NCI-H2081 (cell line): Measurements from ENCODE around the gene POU4F1.

ENCODE experiments used
- DNase-seq, 2 experiments: peaks; one replicate each; lab custom pipeline; 2025; lab: John Stamatoyannopoulos, UW

Gene POU4F1

DNA sequence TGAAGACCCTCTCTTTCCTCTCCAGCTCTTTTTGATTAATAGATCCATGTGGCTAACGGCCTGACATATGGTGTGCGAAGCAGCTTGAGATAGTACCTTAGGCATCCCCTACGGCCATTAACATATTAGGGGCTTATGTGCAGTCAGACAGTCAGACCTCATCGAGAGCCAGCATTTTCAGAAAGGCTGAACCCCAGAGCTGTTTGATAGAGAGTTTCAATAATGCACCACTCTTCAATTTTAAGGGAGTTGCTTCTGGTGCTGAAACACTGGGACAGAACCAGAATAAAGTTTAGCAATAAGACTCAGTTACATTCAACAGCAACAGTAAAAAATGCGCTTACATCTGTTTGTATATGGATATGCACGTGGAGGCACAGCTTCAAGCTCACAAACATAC, 10.8 kb downstream of the POU4F1 start:
- no peak for DNase-seq

DNA sequence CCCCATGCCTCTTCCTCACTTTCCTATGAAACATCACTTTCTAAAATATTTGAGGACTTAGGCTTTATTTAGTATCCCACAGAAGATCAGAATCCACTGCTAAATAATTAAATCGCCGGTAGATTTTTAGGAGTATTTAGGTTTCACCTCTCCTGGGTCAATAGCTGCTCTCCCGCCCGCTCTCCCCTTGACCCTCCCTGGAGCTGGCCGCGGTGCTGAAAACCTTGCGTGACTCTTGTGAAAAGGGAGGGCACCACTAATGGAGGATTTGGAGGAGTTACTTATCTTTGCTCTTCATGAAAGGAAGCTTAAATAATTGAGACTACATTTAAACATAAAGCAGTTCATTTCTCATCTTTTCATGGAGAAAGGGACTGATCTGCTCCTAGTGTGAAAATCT, 14.1 kb downstream of the POU4F1 start:
- DNase-seq = no peak

DNA sequence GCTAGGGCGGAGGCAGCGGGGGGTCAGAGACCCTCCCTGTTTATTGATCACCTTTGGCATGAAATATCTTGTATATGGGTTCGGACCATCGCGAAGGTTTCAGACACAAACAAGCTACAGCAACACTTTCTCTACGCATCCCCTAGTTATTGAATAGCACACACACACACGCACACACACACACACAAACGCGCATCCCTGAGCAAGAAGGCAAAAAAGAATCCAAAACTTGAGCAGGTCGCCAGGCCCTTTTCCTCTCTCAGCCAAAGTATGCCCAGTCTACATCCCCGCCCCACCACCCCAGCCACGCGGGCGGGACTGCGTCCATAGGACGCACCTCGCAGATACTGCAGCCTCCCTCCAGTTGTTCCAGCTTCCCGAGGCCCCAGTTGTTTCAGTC, 16.0 kb downstream of the POU4F1 start:
- DNase-seq = no peak

DNA sequence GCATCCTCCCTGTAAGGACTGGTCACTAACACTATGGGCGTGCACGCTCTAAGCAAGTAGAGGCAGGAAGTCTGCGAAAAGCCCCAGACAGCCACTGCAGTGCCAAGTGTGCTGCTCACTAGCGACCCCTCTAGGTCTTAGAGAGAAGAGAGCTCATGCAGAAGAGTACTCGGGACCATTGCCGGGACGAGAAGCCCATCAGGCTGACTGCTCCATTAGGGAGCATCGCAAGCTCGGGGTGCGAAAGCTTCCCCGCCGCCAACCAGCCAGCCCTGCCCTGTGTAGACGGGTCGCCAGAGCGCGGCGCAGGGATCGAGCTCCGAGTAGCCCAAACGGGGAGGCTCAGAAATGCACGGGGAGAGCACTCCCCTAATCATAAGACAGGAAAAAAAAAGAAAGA, 16.6 kb downstream of the POU4F1 start:
- no peak for DNase-seq

DNA sequence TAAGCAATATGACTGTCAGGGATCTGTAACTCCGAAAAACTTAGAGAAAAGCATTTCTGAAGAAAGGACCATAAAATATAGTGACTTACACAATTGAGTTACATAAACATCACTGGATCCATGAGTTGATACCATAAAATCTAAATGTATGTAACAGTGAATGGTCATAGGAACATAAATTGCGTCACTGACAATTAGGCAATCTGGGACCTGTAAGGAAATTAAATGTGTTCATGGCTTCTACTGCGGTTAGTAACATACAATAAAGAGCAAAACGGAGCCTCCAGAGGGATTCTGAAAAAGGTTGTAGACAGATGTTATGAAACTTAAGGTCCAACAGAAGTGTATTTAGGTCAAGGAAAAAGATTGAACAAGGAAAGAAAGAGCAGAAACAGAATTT, 27.1 kb downstream of the POU4F1 start:
- DNase-seq = no peak

DNA sequence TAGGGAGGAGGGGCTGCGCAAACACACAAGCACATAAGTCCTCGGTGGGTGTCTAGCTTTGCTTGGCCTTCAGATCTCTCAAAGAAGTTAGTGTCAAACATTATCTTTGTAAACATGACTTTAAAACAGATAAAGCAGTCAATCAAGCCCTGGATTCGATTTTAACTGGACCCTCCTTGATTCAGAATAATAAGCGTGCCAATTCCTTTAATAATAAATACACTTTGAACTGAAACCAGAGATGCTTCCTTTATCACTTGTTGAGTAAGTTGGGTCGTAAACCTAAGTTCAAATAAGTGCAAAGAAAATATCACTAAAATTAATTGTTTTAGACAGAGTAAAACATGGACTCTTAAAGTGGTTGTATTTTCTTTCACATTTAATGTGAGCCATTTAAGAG, 30.9 kb downstream of the POU4F1 start:
- DNase-seq = no peak

DNA sequence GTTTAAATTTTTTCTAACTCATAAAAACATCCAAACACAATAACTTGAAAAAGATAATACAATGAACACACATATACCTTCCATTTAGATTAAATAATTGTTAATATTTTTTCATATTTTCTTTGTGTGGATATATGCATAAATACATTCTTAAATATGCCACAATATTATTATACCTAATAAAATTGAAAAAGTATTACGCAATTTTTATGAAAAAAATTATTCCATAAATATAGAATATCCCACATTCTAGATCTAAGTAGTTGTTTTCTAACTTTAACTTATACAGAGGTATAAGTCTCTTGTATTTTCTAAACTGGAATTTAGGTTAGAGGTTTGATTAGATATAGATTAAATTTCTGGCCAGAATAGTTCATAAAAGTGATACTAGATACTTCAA, 34.3 kb downstream of the POU4F1 start:
- no peak for DNase-seq

DNA sequence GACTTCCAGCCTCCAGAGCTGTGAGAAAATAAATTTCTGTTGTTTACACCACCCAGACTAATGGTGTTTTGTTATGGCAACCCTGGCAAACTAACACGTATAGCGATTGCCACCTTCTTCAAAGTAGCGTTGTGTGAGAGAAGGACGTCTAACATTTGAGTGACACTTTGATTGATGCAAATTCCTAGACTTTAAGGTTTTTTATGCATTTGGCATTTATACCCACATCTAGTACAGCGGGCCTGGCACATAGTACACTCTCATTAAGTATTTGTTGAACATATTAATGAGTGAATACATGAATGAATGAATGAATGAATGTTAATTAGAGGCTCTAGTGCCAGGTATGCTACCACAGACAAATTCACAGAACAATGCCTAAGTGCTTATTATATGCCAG, 36.7 kb downstream of the POU4F1 start:
- no peak for DNase-seq

DNA sequence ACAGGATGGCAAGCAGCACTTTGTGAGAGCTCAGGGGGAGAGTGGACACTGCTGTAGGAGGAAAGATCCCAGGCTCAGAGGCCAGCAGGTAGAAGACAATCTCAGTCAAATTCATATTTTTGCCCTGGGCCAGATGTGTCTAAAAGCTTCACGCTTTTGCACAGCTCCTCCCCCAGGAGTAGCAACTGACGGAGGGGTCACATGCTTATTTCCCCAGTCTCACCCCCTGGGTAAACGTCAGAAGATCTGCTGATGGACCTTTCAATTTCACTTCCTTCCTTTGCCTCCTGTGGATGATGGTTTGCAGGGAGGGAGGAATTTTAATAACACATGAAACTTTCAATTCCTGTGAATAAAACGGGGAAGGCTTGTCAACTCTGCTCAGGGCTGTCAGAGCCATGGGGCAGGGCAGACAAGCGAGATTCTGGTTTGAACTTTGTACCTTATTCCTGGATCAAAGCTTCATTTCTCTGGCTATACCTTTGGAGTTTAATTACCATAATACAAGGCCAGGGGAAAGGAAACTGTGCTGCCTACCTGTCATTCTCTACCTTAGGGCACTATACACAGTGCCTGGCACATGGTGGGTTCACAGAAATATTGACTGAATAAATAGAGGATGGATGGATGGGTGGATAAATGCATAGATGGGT, 41.0 kb downstream of the POU4F1 start:
- DNase-seq = no peak
